Neural cell (in vitro differentiated cells): ENCODE data around the gene LCP1. TPM values are rescaled to one million over a fixed set of nuclear protein-coding genes. Genes with fewer than 3 reads are reported as not detected.
"Not testable (repeated sequence)": the region's sequence is repeated elsewhere in the genome, so short reads cannot be mapped to it uniquely, and the experiment has no call there.

Source experiments
- H2AFZ ChIP-seq: fragments of 200-600, 300-800 bp; sonication (generic), shearing (Covaris generic); 2 replicates; pipeline ENCODE4 v1.6.0; 2014; ENCODE audit warnings: low read depth, mild to moderate bottlenecking, antibody characterized with exemption, low read length, moderate library complexity
- H3F3A ChIP-seq: fragments of 200-600 bp; shearing (Covaris generic); 2 replicates; pipeline ENCODE4 v1.6.1; 2016; ENCODE audit warnings: mild to moderate bottlenecking, moderate library complexity, mixed read lengths, antibody characterized with exemption, low read length; ENCODE audit not compliant: insufficient read depth, poor library complexity, severe bottlenecking
- H3K27ac ChIP-seq: fragments of 200-600, 300-800 bp; sonication (generic), shearing (Covaris generic); 2 replicates; pipeline ENCODE4 v1.5.1; 2014; ENCODE audit warnings: mild to moderate bottlenecking, low read length, moderate library complexity
- H3K27me3 ChIP-seq: fragments of 300-800, 200-600 bp; sonication (generic), shearing (Covaris generic); 2 replicates; pipeline ENCODE4 v1.6.0; 2014; ENCODE audit warnings: mild to moderate bottlenecking, low read depth, low read length, moderate library complexity; ENCODE audit not compliant: insufficient read depth
- H3K36me3 ChIP-seq: fragments of 300-800, 200-600 bp; sonication (generic), shearing (Covaris generic); 2 replicates; pipeline ENCODE4 v1.5.1; 2014; ENCODE audit warnings: mild to moderate bottlenecking, antibody characterized with exemption, low read length, moderate library complexity; ENCODE audit not compliant: insufficient read depth
- H3K4me2 ChIP-seq: fragments of 300-800, 200-600 bp; sonication (generic), shearing (Covaris generic); 2 replicates; pipeline ENCODE4 v1.6.0; 2014; ENCODE audit warnings: mild to moderate bottlenecking, low read length
- H3K4me3 ChIP-seq: fragments of 300-800, 200-600 bp; sonication (generic), shearing (Covaris generic); 2 replicates; pipeline ENCODE4 v1.5.1; 2014; ENCODE audit warnings: mild to moderate bottlenecking, low read length, moderate library complexity
- H3K79me2 ChIP-seq: fragments of 200-600 bp; shearing (Covaris generic); replicated peaks from 2 replicates; pipeline ENCODE4 v1.6.0; 2014; ENCODE audit warnings: mild to moderate bottlenecking, low read length, moderate library complexity; ENCODE audit not compliant: insufficient read depth
- H3K9ac ChIP-seq: fragments of 300-800, 200-600 bp; sonication (generic), shearing (Covaris generic); 2 replicates; pipeline ENCODE4 v1.6.1; 2016; ENCODE audit warnings: mild to moderate bottlenecking, low read length, mixed read lengths
- H3K9me2 ChIP-seq: fragments of 200-600 bp; shearing (Covaris generic); 2 replicates; pipeline ENCODE4 v1.6.1; 2016; ENCODE audit warnings: mild to moderate bottlenecking, low read length, mixed read lengths; ENCODE audit not compliant: insufficient read depth
- H3K9me3 ChIP-seq: fragments of 200-600, 300-800 bp; sonication (generic), shearing (Covaris generic); 2 replicates; pipeline ENCODE4 v1.6.1; 2016; ENCODE audit warnings: mild to moderate bottlenecking, mixed run types, low read length, moderate library complexity, mixed read lengths
- H4K20me1 ChIP-seq: fragments of 200-600 bp; shearing (Covaris generic); 2 replicates; pipeline ENCODE4 v1.6.1; 2016; ENCODE audit warnings: mild to moderate bottlenecking, mixed run types; ENCODE audit not compliant: insufficient read depth
- EP300 ChIP-seq: fragments of 450-650 bp; conservative IDR thresholded peaks from 2 replicates; pipeline ENCODE4 v1.6.1; 2014; ENCODE audit warnings: antibody characterized with exemption, mild to moderate bottlenecking, moderate library complexity; ENCODE audit not compliant: poor library complexity, severe bottlenecking
- EZH2 ChIP-seq: fragments of 200-600, 300-800 bp; shearing (Covaris generic), sonication (generic); IDR thresholded peaks from 2 replicates; pipeline ENCODE4 v1.6.1; 2014; ENCODE audit warnings: antibody characterized with exemption, low read length, borderline replicate concordance, mild to moderate bottlenecking; ENCODE audit not compliant: insufficient read depth, poor library complexity, severe bottlenecking
- MXI1 ChIP-seq: fragments of 450-650 bp; conservative IDR thresholded peaks from 2 replicates; pipeline ENCODE4 v1.6.1; 2014; ENCODE audit warnings: antibody characterized with exemption, mild to moderate bottlenecking; ENCODE audit not compliant: poor library complexity, severe bottlenecking
- POLR2AphosphoS5 ChIP-seq: IDR thresholded peaks from 2 replicates; pipeline ENCODE4 v1.6.1; 2012
- RAD21 ChIP-seq: fragments of 450-650 bp; conservative IDR thresholded peaks from 2 replicates; pipeline ENCODE4 v1.6.1; 2014; ENCODE audit warnings: antibody characterized with exemption, mild to moderate bottlenecking, moderate library complexity
- SMC3 ChIP-seq: fragments of 450-650 bp; conservative IDR thresholded peaks from 2 replicates; pipeline ENCODE4 v1.6.1; 2014; ENCODE audit warnings: antibody characterized with exemption, mild to moderate bottlenecking, moderate library complexity; ENCODE audit not compliant: poor library complexity
- TAF1 ChIP-seq: IDR thresholded peaks from 2 replicates; pipeline ENCODE4 v1.6.1; 2012; ENCODE audit warnings: low read depth
- polyA plus RNA-seq: library from polyadenylated mRNA; depleted of rRNA; stranded (reverse); fragments of >200 nt; gene quantifications from 2 replicates; pipeline ENCODE4 v1.2.3, GENCODE V29; 2014
- TF ChIP-seq, protein P1 (sequence below): fragments of 450-650 bp; IDR thresholded peaks from 2 replicates; pipeline ENCODE4 v1.5.1; 2014; ENCODE audit warnings: antibody characterized with exemption, mild to moderate bottlenecking, moderate library complexity; ENCODE audit not compliant: poor library complexity, severe bottlenecking
- TF ChIP-seq, protein P2 (sequence below): IDR thresholded peaks from 2 replicates; pipeline ENCODE4 v1.6.1; 2012; ENCODE audit warnings: borderline replicate concordance

LCP1 gene
- polyA plus RNA-seq, 1 donor from 2014 or later = 0.76 TPM

DNA sequence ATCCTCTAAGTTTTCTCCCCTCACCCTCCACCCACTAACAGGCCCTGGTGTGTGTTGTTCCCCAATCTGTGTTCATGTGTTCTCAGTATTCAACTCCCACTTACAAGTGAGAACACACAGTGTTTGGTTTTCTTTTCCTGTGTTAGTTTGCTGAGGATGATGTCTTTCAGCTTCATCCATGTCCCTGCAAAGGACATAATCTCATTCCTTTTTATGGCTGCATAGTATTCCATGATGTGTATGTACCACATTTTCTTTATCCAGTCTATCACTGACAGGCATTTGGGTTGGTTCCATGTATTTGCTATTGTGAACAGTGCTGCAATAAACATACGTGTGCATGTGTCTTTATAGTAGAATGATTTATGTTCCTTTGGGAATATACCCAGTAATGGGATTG lies 32.8 kb upstream of the LCP1 start:
- not testable (repeated sequence) for H3K27ac ChIP-seq, H3K27me3 ChIP-seq, H3K79me2 ChIP-seq, H3F3A ChIP-seq, H3K9ac ChIP-seq, H3K9me3 ChIP-seq, H3K4me3 ChIP-seq, H2AFZ ChIP-seq, H3K4me2 ChIP-seq, H4K20me1 ChIP-seq, H3K36me3 ChIP-seq, H3K9me2 ChIP-seq

DNA sequence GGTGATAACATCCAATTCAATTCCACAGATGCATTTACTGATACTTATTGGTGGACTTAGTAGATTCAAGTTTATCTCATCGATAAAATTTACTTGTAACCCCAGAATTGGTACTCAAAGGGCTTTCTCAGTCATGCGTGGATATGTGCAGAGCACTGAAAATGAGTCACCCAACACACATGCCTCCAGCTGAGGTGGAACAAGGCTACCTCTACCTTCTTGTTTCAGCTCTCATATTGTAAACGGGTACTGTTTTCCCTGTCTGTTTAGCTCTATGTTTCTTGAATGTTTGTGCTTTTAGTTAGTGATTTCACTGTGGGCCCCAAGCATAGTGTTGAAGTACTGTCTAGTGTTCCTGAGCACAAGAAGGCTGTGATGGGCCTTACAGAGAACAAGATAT lies 31.3 kb upstream of the LCP1 start:
- Histone ChIP-seq H3K27me3 (peaks cover 10% of the 10 kb centered on the region), H3K9me2 (no peaks in the 10 kb centered on the region), H3K9me3 (no peaks in the 10 kb centered on the region), H3K9ac (no peak overlapping the region), H4K20me1 (no peaks in the 10 kb centered on the region), H3K4me3 (no peak overlapping the region), H2AFZ (no peak overlapping the region), H3K4me2 (no peak overlapping the region), H3K79me2 (no peaks in the 10 kb centered on the region), H3K27ac (no peak overlapping the region), H3F3A (no peaks in the 10 kb centered on the region), H3K36me3 (no peaks in the 10 kb centered on the region)
- TF ChIP-seq EZH2 = no peak
- no peak for TF ChIP-seq POLR2AphosphoS5
- TF ChIP-seq, protein P1, sequence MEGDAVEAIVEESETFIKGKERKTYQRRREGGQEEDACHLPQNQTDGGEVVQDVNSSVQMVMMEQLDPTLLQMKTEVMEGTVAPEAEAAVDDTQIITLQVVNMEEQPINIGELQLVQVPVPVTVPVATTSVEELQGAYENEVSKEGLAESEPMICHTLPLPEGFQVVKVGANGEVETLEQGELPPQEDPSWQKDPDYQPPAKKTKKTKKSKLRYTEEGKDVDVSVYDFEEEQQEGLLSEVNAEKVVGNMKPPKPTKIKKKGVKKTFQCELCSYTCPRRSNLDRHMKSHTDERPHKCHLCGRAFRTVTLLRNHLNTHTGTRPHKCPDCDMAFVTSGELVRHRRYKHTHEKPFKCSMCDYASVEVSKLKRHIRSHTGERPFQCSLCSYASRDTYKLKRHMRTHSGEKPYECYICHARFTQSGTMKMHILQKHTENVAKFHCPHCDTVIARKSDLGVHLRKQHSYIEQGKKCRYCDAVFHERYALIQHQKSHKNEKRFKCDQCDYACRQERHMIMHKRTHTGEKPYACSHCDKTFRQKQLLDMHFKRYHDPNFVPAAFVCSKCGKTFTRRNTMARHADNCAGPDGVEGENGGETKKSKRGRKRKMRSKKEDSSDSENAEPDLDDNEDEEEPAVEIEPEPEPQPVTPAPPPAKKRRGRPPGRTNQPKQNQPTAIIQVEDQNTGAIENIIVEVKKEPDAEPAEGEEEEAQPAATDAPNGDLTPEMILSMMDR = no peak
- no peak for TF ChIP-seq SMC3
- TF ChIP-seq TAF1 = no peak
- TF ChIP-seq EP300 = no peak
- no peak for TF ChIP-seq RAD21
- TF ChIP-seq MXI1 = no peak
- TF ChIP-seq, protein P2, sequence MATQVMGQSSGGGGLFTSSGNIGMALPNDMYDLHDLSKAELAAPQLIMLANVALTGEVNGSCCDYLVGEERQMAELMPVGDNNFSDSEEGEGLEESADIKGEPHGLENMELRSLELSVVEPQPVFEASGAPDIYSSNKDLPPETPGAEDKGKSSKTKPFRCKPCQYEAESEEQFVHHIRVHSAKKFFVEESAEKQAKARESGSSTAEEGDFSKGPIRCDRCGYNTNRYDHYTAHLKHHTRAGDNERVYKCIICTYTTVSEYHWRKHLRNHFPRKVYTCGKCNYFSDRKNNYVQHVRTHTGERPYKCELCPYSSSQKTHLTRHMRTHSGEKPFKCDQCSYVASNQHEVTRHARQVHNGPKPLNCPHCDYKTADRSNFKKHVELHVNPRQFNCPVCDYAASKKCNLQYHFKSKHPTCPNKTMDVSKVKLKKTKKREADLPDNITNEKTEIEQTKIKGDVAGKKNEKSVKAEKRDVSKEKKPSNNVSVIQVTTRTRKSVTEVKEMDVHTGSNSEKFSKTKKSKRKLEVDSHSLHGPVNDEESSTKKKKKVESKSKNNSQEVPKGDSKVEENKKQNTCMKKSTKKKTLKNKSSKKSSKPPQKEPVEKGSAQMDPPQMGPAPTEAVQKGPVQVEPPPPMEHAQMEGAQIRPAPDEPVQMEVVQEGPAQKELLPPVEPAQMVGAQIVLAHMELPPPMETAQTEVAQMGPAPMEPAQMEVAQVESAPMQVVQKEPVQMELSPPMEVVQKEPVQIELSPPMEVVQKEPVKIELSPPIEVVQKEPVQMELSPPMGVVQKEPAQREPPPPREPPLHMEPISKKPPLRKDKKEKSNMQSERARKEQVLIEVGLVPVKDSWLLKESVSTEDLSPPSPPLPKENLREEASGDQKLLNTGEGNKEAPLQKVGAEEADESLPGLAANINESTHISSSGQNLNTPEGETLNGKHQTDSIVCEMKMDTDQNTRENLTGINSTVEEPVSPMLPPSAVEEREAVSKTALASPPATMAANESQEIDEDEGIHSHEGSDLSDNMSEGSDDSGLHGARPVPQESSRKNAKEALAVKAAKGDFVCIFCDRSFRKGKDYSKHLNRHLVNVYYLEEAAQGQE = no peak
